Activated T-cell treated with anti-CD3 and anti-CD28 coated beads, Interleukin-2, amount 50 U/mL, for 48 hours (primary cell): ENCODE measurements around the gene SELENON.

Experiments
- DNase-seq, 2 experiments: peaks; one replicate each; pipeline ENCODE4 v3.0.0-alpha.2; 2020

SELENON gene

GRCh38 chr1:25794325-25794724, 5.7 kb upstream of the SELENON start:
- DNase-seq, result no peak

GRCh38 chr1:25795211-25795610, 4.8 kb upstream of the SELENON start:
- no peak for DNase-seq

- DNase-seq, result peak in 1 of 2 experiments; percentile 69
These were observed 3.8 kb upstream of the SELENON start for GRCh38 chr1:25795946-25796810.

- DNase-seq, result peak; percentile 92 to 96
These were observed 3.1 kb upstream of the SELENON start for GRCh38 chr1:25796811-25797458.

GRCh38 chr1:25797939-25798338, 2.1 kb upstream of the SELENON start:
- DNase-seq, result peak in 1 of 2 experiments; percentile 56

GRCh38 chr1:25798666-25799351, 1.2 kb upstream of the SELENON start:
- DNase-seq, result no peak

- DNase-seq, result no peak
These were observed 550 bp upstream of the SELENON start for GRCh38 chr1:25799352-25799934.

GRCh38 chr1:25800703-25801377, 847 bp downstream of the SELENON start:
- no peak for DNase-seq

GRCh38 chr1:25802915-25803314, 2.9 kb downstream of the SELENON start:
- peak in 1 of 2 experiments; percentile 36 for DNase-seq

- no peak for DNase-seq
These were observed 3.4 kb downstream of the SELENON start for GRCh38 chr1:25803368-25803767.

- peak in 1 of 2 experiments; percentile 69 for DNase-seq
These were observed 4.4 kb downstream of the SELENON start for GRCh38 chr1:25804244-25804963.

GRCh38 chr1:25804964-25805862, 5.2 kb downstream of the SELENON start:
- DNase-seq, result no peak

GRCh38 chr1:25805863-25806225, 5.9 kb downstream of the SELENON start:
- DNase-seq, result no peak

GRCh38 chr1:25806418-25806817, 6.4 kb downstream of the SELENON start:
- DNase-seq, result no peak

- DNase-seq, result no peak
These were observed 7.7 kb downstream of the SELENON start for GRCh38 chr1:25807480-25808390.

GRCh38 chr1:25808481-25809244, 8.7 kb downstream of the SELENON start:
- DNase-seq, result no peak

- no peak for DNase-seq
These were observed 9.4 kb downstream of the SELENON start for GRCh38 chr1:25809283-25809926.

GRCh38 chr1:25809929-25810328, 9.9 kb downstream of the SELENON start:
- DNase-seq, result no peak
